Measurements from ENCODE around the gene AHDC1.

Gene AHDC1

DNA sequence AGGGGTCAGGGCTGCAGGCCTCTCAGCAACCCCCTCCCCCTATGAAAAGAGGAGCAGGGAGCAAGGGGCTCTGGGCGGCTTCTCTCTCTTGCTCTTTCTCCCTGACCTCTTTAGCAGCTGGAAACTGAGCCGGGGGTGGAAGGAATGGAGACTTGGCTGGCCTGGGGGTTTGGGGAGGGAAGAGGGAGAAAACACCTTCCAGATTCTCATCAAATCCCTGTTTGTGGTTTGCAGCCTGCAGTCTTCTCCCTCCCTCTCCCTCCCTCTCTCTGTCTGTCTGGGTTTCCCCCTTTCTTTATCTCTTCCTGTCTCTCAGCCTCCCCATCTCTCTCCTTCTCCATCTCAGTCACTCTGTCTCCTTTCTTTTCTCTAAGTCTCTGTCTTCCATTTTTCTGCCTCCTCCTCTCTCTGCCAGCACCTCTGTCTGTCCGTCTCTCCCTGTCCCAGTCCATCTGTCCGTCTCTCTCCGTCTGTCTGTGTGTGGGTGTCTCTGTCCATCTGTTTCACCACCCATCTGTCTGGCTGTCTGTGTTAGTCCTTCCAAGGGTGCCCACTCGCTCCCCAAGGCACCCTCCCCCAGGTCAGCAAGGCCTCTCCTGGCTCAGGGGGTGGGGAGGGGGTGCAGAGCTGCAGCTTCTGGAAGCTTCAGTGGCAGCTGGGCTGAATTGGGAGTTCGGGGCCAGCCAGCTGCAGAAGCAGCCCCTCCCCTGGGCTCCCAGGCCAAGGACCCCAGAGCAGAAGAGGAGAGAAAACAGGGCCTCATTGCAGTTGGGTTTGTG, 6.2 kb downstream of the AHDC1 start:
- DNase-seq (ENCODE audit: low spot score): no peak

DNA sequence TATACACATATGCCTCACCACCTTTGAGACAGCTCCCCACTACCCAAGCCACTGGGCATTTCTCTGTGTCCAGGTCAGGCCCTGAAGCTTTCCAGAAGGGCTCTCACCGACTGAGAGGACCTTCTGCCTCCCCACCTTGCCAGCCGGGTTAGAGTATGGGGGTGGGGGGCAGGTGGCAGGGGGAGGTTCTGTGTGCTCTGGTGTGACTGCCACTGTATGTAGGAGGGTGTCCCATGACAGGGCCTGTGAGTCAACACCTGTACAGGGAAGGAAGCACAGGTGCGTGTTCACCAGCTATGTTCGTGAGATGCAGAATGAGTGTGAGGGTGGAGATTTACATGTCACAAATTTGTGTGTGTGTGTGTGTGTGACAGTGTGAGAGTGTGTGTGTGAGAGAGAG, 7.0 kb downstream of the AHDC1 start:
- no peak for DNase-seq (ENCODE audit: low spot score)

DNA sequence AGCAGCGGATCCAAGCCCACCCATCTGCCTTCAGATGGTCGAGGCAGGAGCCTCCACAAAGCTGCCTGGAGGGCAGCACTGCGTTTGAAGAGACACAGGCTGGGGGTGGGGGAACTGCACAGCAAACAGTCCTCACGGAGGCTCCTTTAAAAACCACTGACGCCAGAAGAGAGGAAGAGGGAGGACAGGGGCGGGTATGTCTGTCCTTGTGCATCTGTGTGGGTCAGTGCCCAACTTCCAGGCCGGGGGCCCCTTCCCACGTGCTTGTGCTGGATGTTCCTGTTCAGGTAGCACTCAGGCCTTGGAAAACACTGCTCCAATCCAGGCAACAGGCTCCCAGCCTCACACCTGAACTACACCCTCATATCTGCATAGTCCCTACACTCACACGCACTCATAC, 7.7 kb downstream of the AHDC1 start:
- DNase-seq (ENCODE audit: low spot score): no peak

DNA sequence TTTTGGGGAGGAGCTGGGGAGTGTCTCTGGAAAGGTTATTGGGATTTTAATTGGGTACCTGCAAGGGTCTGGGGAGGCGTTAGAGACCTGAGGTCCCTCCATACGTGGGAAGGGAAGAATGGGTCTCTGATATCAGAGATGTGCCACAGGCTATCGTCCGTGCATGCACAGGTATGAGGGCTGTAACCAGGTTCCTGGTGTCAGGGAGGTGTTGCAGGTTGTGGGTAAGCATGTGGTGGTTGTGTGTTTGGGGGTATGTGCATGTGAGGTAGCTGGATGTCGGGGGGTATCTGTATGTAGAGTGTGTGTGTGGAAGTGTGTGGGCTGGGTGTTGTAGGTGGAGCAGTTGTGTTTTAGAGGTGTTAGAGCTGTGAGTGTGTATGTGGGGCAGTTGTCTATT, 8.3 kb downstream of the AHDC1 start:
- DNase-seq (ENCODE audit: low spot score): no peak

DNA sequence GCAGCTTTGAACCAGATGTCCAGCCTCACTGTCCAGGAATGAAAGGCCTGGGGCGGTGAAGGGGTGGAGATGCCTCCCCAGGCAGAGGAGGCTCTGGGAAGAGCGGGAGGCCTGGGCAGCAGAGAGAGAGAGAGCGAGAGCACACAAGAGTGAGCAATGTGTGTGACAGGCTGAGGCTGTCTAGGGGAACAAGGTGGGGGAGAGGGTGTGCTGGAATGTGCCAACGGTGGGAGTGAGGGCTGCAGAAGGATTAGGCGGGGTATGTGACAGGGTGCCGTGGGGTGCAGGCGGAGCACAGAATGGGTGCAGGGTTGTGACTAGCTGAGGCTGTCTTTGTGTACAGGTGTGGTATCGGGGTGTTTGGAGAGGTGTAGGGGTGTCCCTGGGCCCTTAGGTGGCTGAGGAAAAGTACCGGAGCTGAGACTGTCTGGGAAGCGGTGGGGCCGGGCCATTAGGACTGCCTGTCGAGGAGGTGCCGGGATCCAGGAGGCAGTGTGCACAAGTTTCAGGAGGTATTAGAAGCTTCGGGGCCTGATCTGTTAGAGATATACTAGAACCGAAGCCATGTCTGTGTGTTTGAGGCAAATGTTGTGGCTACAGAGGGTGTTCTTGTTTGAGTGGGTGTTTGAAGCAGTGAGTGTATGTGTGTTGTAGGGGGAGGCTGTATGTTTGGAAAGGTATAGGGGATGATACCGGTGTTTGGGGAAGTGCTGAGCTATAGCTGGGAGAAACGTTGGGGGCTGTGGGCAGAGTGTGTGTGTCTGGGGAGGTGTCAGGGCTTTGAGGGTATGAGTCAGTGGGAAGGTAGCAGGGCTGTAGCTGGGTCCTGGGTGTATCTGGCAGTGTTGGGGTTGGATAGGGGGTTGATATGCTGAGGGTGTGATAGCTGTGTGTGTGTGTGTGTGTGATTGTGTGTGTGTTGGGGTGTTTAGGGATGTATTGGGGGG, 9.1 kb downstream of the AHDC1 start:
- DNase-seq (ENCODE audit: low spot score): no peak

DNA sequence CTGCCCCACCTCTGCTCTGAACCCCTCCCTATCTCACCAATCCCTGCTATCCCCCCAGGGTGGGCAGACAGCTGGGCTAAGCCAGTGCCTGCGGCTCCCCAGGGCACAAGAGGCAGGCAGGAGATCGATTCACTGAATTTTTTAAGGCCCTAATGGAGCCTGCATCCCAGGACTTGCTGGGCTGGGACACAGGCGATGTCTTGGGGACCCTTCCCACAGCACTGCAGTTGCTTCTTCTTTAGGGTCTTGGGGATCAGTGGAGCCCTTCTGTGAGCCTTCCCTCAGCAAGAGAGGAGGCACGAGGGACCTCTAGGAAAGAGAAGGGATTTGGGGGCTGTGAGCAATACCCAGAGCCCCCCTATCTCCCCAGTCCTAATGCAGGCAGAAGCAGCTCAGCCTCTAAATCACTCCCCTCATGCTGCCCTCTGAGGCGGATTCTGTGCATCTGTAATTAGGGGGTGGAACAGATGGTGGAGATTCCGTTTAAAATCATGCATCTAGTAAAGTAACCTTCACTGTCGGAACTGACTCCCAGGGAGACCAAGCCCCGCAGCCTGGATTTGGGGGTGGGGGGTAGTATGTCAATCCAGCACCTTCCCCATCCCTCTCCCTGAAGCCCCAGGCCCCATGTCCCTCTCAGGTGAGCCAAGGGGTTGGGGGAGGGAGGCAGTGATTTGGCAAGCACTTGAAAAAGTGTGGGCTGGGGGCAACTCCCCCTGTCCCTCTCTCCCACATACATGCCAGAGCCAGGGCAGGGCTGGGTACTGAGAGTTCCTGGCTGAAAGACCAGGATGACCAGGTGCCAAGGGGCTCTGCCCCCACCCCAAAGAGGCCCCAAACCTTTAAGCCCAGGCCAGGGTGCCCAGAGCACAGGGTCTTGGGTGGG, 10.0 kb downstream of the AHDC1 start:
- no peak for DNase-seq (ENCODE audit: low spot score)

DNA sequence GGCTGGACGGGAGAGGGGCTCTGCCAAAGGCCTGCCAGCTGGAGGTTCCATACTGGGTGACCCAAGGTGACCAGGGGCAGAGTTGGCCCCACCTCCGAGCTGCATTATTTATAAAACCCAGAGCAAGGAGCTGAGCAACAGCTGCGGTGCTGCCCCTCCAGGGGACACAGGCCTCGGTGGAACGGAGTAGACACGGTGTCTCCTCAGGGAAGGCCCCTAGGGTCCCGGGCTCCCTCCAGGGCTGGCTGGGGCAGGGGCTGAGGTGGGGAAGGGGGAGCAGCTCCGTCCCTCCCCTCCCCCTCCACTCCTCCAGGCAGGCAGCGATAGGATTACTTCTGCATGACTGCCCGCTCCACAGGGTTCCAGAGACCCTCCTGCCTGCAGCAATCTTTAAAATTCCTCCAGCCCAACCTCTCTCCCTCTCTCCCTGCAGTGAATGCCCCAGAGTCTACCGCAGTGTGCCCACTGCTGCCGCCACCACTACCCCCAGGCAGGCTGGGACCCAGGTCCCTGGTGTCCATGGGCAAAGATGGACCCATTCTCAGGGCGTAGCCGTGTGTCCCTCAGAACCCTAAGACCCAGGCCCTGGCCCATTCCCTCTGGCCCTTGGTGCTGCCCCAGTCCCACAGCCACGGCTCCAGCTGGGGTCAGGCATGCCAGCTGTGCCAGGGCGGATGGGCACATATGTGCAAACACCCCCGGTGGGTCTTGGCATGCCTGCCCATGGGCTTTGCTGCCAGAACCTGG, 10.8 kb downstream of the AHDC1 start:
- no peak for DNase-seq (ENCODE audit: low spot score)

DNA sequence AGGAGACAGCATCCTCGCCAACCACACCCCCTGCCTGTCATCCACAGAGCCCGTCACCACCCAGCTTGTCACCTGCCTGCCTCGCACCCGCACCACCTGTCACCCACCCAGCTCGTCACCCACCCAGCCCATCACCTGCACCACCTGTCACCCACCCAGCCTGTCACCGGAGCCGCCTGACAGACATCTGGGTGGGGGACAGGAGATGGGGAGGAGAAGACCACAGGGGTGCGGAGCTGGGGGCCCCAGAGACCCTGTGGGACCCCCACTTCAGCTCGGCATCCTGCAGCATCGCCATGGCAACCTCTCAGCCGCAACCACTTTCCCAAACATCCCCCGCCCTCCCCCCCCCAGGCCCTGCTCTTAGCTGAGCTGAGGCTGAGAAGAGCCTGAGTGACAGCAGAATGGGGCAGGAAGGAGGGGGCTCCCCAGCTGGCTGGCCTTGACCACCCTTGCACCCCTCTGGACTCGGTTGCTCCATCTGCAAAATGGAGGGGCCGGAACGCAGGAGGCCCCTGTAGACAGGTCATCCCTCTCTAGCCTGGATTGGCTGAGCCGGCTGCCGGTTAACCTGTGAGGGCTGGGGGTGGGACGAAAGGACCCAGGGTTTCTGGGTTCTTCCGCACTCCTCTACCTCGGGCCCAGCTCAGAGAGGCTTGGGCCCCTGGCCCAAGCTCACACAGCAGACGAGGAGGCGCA, 11.6 kb downstream of the AHDC1 start:
- no peak for DNase-seq (ENCODE audit: low spot score)

DNA sequence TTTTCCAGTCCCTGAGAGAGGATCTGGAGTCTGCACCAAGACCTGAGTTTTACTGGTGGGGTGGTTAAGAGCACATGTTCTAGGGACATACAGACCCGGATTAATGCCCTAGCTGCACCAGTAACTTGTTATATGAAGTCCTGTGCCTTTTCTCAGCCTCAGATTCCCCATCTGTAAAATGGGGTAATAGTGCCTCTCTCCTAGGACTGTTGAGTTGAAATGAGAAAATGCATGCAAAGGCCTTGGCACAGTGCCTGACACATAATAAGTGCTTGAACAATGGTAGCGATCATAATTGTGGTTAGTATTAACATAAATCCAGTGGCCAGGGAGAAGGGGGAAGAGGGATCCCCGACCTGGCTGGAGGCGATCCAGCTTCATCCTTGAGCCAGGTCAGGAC, 12.3 kb downstream of the AHDC1 start:
- DNase-seq (ENCODE audit: low spot score): no peak

DNA sequence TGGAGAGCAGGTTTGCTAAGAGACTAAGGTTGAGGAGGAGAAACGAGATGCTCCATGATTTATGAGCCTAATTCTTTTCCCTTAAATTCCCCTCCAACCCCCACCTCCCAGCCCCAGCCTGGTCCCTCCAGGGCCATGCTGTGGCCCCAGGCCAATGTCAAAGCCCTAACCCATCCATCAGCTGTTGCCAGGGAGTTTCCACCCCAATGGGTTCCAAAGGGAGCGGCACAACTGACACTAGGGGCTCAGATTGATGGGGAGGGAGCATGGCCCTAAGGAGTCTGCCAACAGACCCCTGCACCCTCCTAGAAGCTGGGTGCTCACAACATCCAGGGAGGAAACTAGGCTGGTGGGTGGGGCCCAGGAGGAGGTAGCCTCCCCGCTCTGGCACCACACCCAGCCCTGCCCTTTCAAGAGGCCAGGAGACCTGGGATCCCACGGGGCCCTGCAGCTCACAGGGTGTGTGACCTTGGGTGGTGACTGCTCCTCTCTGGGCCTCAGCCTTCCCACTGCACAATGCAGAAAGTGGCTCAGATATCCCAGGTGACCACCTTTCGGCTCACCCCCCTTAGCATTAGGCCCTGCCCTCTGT, 12.9 kb downstream of the AHDC1 start:
- DNase-seq (ENCODE audit: low spot score): no peak

DNA sequence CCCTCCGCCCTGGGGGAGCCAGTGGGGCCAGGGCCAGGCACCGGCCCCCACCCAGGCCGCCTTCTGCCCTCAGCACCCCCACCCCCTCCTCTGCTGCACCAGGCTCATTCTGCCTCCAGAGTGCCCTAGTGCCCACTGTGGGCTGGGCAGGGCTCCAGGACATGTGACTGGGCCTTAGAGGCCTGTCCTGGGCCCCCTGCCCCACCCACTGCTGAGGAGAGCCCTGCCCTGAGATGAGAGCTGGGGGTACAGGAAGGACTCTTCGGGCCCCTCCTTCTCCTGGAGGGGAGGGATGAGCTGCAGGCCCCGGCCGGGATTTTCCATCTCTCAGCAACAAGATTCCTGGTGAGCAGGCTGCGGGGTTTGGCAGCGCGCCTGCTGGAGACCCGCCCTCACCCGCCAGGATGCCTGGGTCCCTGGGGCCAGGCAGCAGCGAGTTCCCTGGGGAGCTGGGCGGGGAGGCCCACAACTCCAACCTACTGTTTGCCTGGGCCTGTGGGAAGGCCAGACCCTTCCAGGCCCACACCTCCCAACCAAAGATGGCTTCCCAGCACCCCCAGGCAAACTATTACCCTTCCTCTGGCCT, 14.0 kb downstream of the AHDC1 start:
- DNase-seq (ENCODE audit: low spot score): no peak

DNA sequence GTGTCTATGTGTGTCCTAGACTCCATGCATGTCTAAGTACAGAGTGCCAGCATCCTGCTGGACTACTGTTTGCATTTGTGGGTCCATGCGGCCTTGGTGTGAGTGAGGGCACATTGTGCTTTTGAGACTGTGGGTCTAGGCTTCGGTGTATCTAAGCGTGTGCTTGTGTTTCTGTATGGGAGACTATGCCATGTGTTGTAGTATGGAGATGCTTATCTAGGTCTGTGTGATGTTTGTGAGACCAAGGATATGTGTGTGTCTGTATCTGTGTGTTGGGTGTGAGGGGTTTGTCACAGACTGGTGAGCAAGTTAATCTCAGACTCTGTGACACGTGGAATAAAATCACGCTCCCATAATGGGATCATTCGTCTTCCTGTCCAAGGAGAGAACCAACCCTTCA, 14.5 kb downstream of the AHDC1 start:
- no peak for DNase-seq (ENCODE audit: low spot score)

DNA sequence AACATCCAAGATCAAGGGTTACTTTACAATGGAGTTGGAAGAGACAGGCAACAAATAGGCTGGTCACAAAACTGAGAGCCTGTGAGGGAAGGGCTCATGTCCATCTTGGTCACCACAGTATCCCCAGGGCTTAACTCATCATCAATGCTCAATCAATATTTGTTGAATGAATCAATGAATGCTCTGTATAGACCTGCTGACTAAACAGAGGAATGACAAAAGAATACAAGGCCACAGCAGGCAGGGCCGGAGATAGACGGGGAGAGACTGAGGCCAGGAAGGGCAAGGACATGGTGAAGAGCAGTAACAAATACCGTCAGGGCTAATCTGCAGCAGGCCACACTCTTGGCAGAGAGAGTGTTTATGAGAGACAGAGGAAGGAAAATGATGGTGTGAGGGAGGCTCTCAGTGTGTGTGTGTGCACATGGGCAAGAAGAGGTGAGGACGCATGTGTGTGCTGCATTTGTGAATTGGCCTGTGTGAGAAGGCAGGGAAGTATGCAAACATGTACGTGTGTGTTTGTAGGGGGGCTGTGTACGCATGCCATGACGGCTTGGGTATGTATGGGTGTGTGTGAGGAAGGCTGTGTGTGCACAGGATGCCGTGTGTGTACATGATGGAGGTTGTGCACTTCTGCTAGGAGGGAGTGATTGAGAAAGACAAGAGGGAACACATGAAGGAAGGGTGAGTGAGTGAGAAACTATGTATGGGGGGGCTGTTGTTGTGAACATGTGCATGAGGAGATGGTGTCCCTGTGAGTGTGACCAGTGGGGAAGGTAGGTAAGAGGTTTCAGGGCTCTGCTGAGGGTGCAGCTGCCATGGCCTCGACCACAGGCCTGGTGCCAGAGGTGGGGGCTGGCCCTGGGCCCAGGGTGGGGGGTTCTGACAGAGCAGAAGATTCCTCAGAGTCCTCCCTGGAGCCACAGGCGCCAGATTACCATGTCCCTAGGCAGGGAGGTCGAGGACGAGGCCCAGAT, 15.4 kb downstream of the AHDC1 start:
- no peak for DNase-seq (ENCODE audit: low spot score)

DNA sequence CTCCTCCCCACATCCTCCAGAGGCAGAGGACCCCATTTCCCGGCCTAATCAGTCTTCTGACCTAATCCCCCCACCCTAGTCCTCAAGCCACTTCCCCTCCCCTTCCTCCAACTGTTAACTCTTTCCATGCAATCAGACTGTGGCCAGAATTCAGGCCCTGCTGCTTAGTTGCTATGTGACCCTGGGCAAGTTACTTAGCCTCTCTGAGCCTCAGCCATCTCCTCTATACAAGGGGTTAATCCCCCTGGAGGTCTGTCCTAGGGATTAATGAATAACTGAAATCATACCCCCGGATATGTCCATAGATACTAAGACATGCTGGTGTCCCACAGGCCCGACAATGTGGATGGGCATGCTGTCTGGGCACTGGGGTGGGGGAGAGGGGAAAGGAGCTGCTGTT, 18.3 kb downstream of the AHDC1 start:
- DNase-seq (ENCODE audit: low spot score): no peak

DNA sequence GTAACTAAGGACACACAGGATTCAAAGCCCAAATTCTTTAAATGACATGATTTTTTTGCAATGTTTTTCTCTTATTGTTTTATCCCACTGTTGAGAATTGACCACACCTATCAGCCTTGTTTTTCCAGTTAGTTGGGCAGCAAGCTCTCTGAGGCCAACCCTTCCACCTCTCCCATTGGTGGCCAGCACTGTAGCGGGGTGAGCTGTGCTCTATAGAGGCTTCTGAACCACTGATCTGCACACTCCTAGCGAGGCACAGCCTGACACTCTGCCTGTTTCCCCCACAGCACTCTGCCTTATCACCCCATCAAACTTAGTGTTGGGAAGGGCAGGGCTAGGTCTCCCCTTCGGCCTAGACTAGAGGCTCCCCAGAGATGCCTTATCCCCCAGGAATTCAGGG, 19.5 kb downstream of the AHDC1 start:
- DNase-seq (ENCODE audit: low spot score): no peak

DNA sequence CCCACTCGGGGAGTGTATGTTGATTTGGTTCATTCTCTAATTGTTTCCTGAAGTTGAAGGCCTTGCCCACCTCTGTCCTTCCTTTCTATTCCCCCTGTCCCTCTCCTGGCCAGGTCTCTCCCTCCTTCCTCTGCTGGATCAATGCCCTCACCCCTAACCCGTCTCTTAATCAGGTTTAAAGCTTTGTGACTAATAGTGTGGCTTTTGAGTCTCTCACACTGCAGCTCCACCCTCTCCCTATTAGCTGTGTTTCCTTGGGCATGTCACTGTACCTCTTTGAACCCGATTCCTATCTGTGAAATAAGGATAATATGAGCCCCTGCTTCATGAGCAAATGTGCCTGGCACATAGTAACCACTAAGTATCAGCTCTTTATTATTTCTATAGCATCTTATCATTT, 20.5 kb downstream of the AHDC1 start:
- no peak for DNase-seq (ENCODE audit: low spot score)

DNA sequence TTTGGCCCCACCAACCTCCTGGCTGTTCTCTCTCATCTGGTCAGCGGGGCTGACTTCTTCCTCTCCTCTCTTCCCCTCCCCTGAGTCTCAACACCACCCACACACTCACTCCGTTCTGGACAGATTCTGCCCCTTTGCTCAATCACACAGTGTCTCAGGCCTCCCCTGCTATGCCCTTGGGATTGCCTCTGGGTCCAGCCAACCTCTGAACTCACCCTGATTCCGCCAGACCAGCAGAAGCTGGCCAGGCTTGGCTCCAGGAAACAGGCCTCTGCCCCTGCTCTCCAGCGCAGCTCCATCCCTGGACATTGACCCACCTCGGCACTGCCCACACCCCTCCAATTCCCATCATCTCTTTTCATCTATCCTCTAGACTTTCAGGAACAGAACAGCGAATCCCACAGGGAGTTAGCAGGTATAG, 22.1 kb downstream of the AHDC1 start:
- no peak for DNase-seq (ENCODE audit: low spot score)

DNA sequence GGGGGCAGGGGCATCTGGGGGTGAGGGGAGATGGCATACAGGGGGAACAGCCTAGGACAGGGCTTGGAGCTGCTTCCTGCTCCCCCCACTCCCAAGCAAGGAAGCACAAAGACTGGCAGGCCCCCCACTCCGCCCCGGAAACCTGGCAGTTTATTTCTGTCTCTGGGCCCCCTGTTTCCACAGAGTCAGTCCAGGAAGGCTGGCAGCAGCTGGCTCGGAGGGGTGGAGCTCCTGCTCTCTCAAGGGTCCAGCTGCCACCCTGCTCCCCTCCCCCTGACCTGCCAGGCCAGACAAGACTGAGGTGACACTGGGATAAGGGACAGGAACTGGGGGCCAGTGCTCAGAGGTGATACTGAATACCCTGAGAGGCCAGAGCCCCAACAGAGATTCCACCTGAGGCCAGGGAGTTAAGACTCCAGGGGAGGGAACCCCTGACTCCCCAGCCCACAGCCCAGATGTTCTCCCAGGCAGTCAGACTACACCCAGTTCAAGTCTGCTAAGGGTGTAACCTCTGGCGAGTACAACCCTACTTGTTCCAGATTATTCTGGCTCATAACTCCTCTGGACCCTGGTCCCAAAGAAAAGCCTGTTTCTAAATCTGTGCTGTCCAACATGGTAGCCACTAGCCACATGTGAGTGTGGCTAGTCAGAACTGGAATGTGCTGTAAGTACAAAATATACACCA, 26.3 kb downstream of the AHDC1 start:
- no peak for DNase-seq (ENCODE audit: low spot score)

All from putamen (tissue), 1 donor.